HG02642 (cell line): ENCODE measurements around the gene CDHR5.

ENCODE experiments used
- ATAC-seq: cut with Tn5 transposase; IDR thresholded peaks from one replicate; pipeline ENCODE4 v1.9.1; 2021; ENCODE audit warnings: mild to moderate bottlenecking; ENCODE audit not compliant: unreplicated experiment, poor library complexity

Gene CDHR5

GRCh38 chr11:612201-612960, 12.4 kb downstream of the CDHR5 start:
- no peak for ATAC-seq

GRCh38 chr11:611001-611996, 13.5 kb downstream of the CDHR5 start:
- no peak for ATAC-seq

GRCh38 chr11:610146-610801, 14.5 kb downstream of the CDHR5 start:
- ATAC-seq = no peak

GRCh38 chr11:609341-609811, 15.4 kb downstream of the CDHR5 start:
- ATAC-seq = no peak

- no peak for ATAC-seq
Observed at GRCh38 chr11:608791-609251, 15.9 kb downstream of the CDHR5 start.

- ATAC-seq = no peak
Observed at GRCh38 chr11:607971-608659, 16.6 kb downstream of the CDHR5 start.

- ATAC-seq = no peak
Observed at GRCh38 chr11:607020-607780, 17.6 kb downstream of the CDHR5 start.

- no peak for ATAC-seq
Observed at GRCh38 chr11:606245-606644, 18.5 kb downstream of the CDHR5 start.

GRCh38 chr11:605286-606129, 19.2 kb downstream of the CDHR5 start:
- no peak for ATAC-seq

- ATAC-seq = no peak
Observed at GRCh38 chr11:603154-603553, 21.6 kb downstream of the CDHR5 start.

GRCh38 chr11:601573-602245, 23.0 kb downstream of the CDHR5 start:
- no peak for ATAC-seq

- no peak for ATAC-seq
Observed at GRCh38 chr11:598005-598680, 26.6 kb downstream of the CDHR5 start.

- no peak for ATAC-seq
Observed at GRCh38 chr11:597166-597725, 27.5 kb downstream of the CDHR5 start.

GRCh38 chr11:596374-596773, 28.4 kb downstream of the CDHR5 start:
- ATAC-seq = no peak

- no peak for ATAC-seq
Observed at GRCh38 chr11:595400-595799, 29.4 kb downstream of the CDHR5 start.

GRCh38 chr11:593347-593746, 31.4 kb downstream of the CDHR5 start:
- ATAC-seq = no peak

- no peak for ATAC-seq
Observed at GRCh38 chr11:592918-593317, 31.8 kb downstream of the CDHR5 start.
